Mammary epithelial cell (primary cell): Measurements from ENCODE around the gene SMARCB1.

Experiments
- CTCF ChIP-seq, 2 donors: IDR thresholded peaks in 1 of 2; conservative IDR thresholded peaks in 1 of 2; 2 replicates each; pipeline ENCODE4 v1.5.1; 2011 to 2012; ENCODE audit warnings: inconsistent platforms in 2 of 2, low read length in 2 of 2, mild to moderate bottlenecking in 2 of 2, control low read depth in 1 of 2, low read depth in 1 of 2; ENCODE audit not compliant: insufficient read depth in 1 of 2; ENCODE audit errors: extremely low read depth in 1 of 2
- EZH2 ChIP-seq: IDR thresholded peaks from 2 replicates; pipeline ENCODE4 v1.6.1; 2012; ENCODE audit warnings: low read length, inconsistent platforms, borderline replicate concordance

- TF ChIP-seq CTCF (conservative IDR thresholded peaks at IDR 0.05 in 1 of 2, IDR thresholded peaks at IDR 0.05 in 1 of 2; ENCODE audit: extremely low read depth in 1 of 2, insufficient read depth in 1 of 2, low read depth in 1 of 2, low read length in 2 of 2) (no peak), EZH2 (no peak)
These were observed 89.0 kb downstream of the SMARCB1 start for GRCh38 chr22:23875801-23876200.
